Lower lobe of right lung (tissue), 2 donors: ENCODE measurements around the gene ACAN. TPM values are rescaled to one million over a fixed set of nuclear protein-coding genes. Genes with fewer than 3 reads are reported as not detected.
A peak's percentile ranks its signal among the peaks of the same experiment; 100 is the strongest.

Source experiments
- ATAC-seq, 2 donors: fragments of 200-7000 bp; cut with Tn5 transposase; one replicate each; pipeline ENCODE4 v1.9.1; 2020 to 2022; ENCODE audit warnings: mild to moderate bottlenecking in 2 of 2, moderate library complexity in 2 of 2
- DNase-seq: peaks from one replicate; pipeline ENCODE4 v3.0.0-alpha.2; 2020
- H3K27ac ChIP-seq: fragments of 200-600 bp; one replicate; pipeline ENCODE4 v1.8.0; 2022
- H3K27me3 ChIP-seq: fragments of 200-600 bp; one replicate; pipeline ENCODE4 v1.8.0; 2022; ENCODE audit warnings: low read depth
- H3K36me3 ChIP-seq: fragments of 200-600 bp; one replicate; pipeline ENCODE4 v1.8.0; 2022; ENCODE audit warnings: mild to moderate bottlenecking
- H3K4me1 ChIP-seq: fragments of 200-600 bp; one replicate; pipeline ENCODE4 v1.8.0; 2022
- H3K4me3 ChIP-seq: fragments of 200-600 bp; one replicate; pipeline ENCODE4 v1.8.0; 2022; ENCODE audit warnings: mild to moderate bottlenecking
- H3K9me3 ChIP-seq: fragments of 200-600 bp; one replicate; pipeline ENCODE4 v1.8.0; 2022
- intact Hi-C: fragments of 100-400 bp; cut with DNase I; formaldehyde crosslinking; loops from one replicate; pipeline ENCODE4 v1.11.0; 2022
- total RNA-seq: library from RNA; stranded (reverse); fragmentation: NEBNext Ultra II Directional; extraction: Animal tissue kit (Norgen Biotek cat#: 25700); gene quantifications from one replicate; pipeline ENCODE4 v1.2.1, GENCODE V29; 2021
- TF ChIP-seq, protein P1 (sequence below): fragments of 200-600 bp; IDR thresholded peaks from one replicate; pipeline ENCODE4 v1.8.0; 2022; ENCODE audit warnings: antibody characterized with exemption, mild to moderate bottlenecking
- donor health status: DM: no; HTN: yes; CAD: no; lungs with severe emphysema.

ACAN gene
- total RNA-seq, 1 donor from 2014 or later, result 0.12 TPM

DNA sequence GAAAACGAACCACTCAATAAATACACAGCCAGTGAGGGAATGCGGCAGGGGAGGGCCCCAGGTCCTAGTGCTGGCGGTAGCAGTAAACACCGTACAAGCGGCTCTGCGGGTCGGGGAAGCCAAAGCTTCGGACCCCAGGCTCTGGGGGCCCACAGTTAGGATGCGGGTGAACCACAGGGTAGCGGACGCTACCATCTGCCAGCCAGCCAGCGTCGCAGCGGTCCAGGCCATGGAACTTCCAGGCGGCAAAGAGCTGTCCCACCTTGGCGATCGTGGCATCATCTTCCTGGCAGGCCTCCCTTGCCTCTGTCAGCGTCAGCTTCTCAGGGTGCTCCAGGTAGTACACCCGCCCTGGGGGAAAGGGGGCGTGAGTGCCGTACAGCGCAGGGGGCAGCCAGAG lies 74.7 kb downstream of the ACAN start:
- H3K9me3 ChIP-seq, result no peaks in the 10 kb centered on the region
- ATAC-seq (no peak), DNase-seq (no peak)
- no peak overlapping the region for H3K27ac ChIP-seq
- no peak overlapping the region for H3K4me3 ChIP-seq
- H3K27me3 ChIP-seq, result no peaks in the 10 kb centered on the region
- TF ChIP-seq, protein P1, sequence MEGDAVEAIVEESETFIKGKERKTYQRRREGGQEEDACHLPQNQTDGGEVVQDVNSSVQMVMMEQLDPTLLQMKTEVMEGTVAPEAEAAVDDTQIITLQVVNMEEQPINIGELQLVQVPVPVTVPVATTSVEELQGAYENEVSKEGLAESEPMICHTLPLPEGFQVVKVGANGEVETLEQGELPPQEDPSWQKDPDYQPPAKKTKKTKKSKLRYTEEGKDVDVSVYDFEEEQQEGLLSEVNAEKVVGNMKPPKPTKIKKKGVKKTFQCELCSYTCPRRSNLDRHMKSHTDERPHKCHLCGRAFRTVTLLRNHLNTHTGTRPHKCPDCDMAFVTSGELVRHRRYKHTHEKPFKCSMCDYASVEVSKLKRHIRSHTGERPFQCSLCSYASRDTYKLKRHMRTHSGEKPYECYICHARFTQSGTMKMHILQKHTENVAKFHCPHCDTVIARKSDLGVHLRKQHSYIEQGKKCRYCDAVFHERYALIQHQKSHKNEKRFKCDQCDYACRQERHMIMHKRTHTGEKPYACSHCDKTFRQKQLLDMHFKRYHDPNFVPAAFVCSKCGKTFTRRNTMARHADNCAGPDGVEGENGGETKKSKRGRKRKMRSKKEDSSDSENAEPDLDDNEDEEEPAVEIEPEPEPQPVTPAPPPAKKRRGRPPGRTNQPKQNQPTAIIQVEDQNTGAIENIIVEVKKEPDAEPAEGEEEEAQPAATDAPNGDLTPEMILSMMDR, result no peak
- no peaks in the 10 kb centered on the region for H3K36me3 ChIP-seq
- intact Hi-C loops, result no loop called here
- no peaks in the 10 kb centered on the region for H3K4me1 ChIP-seq

DNA sequence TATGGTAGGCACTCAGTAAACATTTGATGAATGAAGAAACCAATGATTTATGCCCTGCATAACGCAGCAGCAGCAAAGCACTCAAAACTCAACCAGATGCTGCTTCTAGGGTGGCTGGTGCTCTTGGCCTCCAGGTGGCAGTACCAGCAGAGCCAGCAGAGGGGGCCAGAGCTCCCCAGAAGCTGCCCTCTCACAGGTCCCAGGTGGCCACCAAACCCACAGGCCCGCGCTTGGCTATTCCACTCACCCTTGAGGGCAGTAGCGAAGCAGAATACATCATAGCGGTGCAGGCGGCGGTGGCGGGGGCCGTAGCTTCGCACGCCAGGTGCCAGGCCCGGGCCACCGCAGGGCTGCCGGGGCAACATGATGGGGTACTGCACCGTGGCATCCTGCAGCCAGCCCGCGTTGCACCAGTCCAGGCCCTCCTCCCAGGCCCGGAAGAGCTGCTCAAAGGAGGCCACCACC lies 75.5 kb downstream of the ACAN start:
- Histone ChIP-seq H3K9me3 (no peaks in the 10 kb centered on the region), H3K4me3 (no peak overlapping the region), H3K27me3 (no peaks in the 10 kb centered on the region), H3K27ac (no peak overlapping the region), H3K4me1 (no peaks in the 10 kb centered on the region), H3K36me3 (no peaks in the 10 kb centered on the region)
- DNase-seq (no peak), ATAC-seq (peak; percentile 54 to 69)
- intact Hi-C loops, result no loop called here
- TF ChIP-seq, protein P1, result peak; percentile 49

DNA sequence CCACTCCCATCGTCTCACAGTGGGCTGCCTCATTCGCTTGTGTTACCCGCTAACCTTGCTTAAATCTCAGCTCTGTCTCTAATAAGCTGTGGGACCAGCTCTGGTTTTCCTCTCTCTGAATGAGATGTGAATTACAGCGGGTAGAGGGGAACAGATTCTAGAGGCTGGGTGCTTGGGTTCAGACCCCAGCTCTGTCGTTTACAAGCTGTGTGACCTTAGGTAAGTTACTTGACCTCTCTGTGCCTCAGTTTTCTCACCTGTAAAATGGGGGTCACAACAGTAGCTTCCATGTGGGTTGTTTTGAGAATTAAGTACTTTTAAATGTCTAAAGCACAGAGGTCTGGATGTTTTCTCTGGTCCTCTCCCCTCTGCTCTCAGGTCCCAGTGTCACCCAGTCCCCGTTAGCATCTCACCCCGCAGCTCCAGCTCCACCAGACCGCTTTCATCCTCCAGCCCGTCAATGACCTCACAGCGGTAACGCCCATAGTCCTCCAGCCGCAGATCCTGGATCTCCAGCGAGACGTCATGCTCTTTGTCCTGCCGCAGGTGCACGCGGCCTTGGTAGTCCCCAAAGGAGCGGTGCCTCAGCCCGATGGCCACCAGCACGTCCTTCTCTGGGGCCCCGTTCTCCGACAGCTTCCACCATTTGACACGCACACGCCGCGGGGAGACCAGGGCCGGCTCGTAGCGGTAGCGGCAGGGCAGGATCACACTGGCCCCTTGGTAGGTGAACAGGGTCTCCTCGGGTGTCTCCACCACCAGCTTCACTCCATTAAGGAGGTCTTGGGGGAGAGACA lies 77.9 kb downstream of the ACAN start:
- H3K9me3 ChIP-seq, result no peaks in the 10 kb centered on the region
- no peak overlapping the region for H3K4me3 ChIP-seq
- TF ChIP-seq, protein P1, result no peak
- ATAC-seq (no peak), DNase-seq (no peak)
- H3K27ac ChIP-seq, result no peak overlapping the region
- H3K27me3 ChIP-seq, result no peaks in the 10 kb centered on the region
- H3K4me1 ChIP-seq, result no peaks in the 10 kb centered on the region
- intact Hi-C loops, result no loop called here
- H3K36me3 ChIP-seq, result no peaks in the 10 kb centered on the region

DNA sequence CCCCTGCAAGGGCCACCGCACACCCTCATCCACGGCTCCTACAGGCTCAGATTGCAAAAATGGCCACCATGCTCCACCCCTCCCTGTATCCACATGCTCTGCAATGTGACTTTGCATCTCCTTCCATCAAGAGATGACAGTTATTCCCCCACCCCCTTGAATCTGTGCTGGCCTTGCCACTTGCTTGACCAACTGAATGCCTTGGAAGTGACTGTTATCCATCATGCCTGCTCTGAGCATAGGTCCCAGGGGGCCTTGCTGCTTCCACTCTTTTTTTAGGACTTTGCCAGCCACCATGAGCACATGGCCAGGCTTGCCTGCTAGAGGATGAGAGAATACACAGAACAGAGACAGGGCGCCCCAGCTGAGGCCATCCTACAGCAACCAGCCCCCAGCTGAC lies 78.5 kb downstream of the ACAN start:
- H3K4me1 ChIP-seq, result no peaks in the 10 kb centered on the region
- DNase-seq, result no peak
- ATAC-seq, result no peak
- H3K27me3 ChIP-seq, result no peaks in the 10 kb centered on the region
- H3K27ac ChIP-seq, result no peak overlapping the region
- no peaks in the 10 kb centered on the region for H3K36me3 ChIP-seq
- TF ChIP-seq, protein P1, result no peak
- H3K4me3 ChIP-seq, result no peak overlapping the region
- intact Hi-C loops, result no loop called here
- H3K9me3 ChIP-seq, result no peaks in the 10 kb centered on the region

DNA sequence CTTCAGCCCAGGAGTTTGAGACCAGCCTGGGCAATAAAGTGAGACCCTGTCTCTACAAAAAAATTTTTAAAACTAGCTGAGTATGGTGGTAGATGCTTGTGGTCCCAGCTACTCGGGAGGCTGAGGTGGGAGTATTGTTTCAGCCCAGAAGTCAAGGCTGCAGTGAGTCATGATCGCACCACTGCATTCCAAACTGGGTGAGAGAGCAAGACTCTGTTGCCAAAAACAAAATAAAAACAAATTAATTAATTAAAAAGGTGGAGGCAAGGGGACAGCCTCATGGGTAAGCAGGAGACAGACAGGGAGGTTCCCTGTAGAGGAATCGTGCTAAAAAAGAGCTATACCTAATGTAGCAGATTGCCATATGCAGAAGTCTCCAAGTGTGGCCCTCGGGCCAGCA lies 79.5 kb downstream of the ACAN start:
- no peaks in the 10 kb centered on the region for H3K36me3 ChIP-seq
- ATAC-seq (no peak), DNase-seq (no peak)
- no peaks in the 10 kb centered on the region for H3K9me3 ChIP-seq
- no peak overlapping the region for H3K27ac ChIP-seq
- TF ChIP-seq, protein P1, result no peak
- H3K4me1 ChIP-seq, result no peaks in the 10 kb centered on the region
- no peak overlapping the region for H3K4me3 ChIP-seq
- intact Hi-C loops, result no loop called here
- no peaks in the 10 kb centered on the region for H3K27me3 ChIP-seq
